KOPT-K1 (cell line): Measurements from ENCODE around the gene THBS1.

Experiments
- H3K27ac ChIP-seq: fragments of 200-600 bp; sonication (generic); 2 replicates; pipeline ENCODE4 v1.5.1; 2016; ENCODE audit warnings: antibody characterized with exemption, mild to moderate bottlenecking, low read depth, low read length; ENCODE audit not compliant: poor library complexity, severe bottlenecking
- H3K36me3 ChIP-seq: fragments of 200-600 bp; sonication (generic); 2 replicates; pipeline ENCODE4 v1.5.1; 2017; ENCODE audit warnings: antibody characterized with exemption, mild to moderate bottlenecking, low read length, moderate library complexity; ENCODE audit not compliant: insufficient read depth
- H3K9me3 ChIP-seq: fragments of 200-600 bp; sonication (generic); 2 replicates; pipeline ENCODE4 v1.5.1; 2017; ENCODE audit warnings: antibody characterized with exemption, low read length, mild to moderate bottlenecking; ENCODE audit not compliant: insufficient read depth, poor library complexity, severe bottlenecking

The THBS1 gene

DNA sequence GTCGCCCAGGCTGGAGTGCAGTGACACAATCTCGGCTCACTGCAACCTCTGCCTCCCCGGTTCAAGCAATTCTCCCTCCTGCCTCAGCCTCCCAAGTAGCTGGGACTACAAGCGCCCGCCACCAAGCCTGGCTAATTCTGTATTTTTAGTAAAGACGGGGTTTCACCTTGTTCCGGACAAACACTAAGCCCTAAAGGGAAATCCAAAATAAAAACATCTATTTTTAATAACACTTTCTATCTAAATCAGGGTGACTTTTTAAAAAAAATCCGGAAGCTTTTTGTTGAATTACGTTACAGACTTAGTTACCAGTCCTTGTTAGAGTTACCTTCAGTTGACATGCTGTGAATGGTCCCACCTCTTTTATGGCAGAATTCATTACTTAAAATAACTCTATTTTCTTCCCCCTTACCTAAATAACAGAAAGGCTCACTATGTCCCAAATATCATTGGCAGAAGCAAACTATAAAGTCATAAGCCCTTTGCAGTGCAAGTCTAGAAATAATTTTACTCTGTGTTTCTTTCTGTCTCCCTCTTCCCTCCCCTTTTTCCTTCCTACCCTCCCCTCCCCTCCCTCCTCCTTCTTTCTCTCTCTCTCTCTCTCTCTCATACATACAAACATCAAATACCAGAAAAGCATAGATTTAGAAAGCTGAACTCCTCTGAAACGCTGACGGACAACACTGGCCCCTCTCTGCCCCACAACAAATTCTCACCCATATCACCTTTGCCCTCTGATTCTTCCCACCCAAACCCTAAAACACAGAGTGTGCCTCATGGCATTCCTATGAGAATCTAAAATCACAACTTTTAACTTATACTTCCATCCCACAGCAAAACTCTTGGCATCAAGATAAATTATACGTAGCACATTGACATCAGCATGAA lies 18.3 kb downstream of the THBS1 start:
- Histone ChIP-seq H3K9me3 (no peaks in the 10 kb centered on the region), H3K27ac (no peak overlapping the region), H3K36me3 (no peaks in the 10 kb centered on the region)

DNA sequence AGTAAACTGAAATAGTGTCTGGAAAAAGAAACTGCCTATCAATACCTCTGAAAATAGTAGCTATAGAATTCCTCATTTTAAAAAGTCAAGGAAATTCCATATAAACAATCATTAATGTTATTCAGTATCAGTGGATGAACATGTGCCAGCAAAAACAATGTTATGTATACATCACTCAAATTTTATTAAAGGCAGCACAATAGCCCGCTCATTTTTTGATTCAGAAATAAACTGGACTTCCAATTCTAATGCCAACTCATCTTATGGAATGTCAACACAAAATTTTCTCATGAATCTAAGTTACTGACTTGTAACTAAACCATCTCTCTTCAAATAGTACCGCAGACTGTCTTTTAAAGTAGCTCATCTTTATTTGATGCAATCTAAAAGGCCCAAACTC lies 19.0 kb downstream of the THBS1 start:
- H3K9me3 ChIP-seq: no peaks in the 10 kb centered on the region
- no peaks in the 10 kb centered on the region for H3K36me3 ChIP-seq
- H3K27ac ChIP-seq: no peak overlapping the region

DNA sequence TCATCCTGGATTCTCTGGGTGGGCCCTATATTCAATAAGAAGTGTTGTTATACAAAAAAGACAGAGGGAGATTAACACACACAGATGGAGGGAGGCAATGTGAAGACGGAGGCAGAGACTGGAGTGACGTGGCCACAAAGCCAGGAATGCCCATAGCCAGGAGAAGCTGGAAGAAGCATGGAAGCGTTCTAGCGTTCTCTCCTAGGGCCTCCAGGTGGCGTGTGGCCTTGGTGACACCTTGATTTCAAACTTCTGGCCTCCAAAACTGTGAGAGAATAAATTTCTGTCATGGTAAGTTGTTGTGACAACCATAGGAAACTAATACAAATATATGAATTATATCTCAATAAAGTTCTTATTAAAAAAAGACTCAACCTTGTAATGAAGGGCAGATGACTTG lies 21.3 kb downstream of the THBS1 start:
- H3K27ac ChIP-seq: no peak overlapping the region
- no peaks in the 10 kb centered on the region for H3K36me3 ChIP-seq
- H3K9me3 ChIP-seq: no peaks in the 10 kb centered on the region

DNA sequence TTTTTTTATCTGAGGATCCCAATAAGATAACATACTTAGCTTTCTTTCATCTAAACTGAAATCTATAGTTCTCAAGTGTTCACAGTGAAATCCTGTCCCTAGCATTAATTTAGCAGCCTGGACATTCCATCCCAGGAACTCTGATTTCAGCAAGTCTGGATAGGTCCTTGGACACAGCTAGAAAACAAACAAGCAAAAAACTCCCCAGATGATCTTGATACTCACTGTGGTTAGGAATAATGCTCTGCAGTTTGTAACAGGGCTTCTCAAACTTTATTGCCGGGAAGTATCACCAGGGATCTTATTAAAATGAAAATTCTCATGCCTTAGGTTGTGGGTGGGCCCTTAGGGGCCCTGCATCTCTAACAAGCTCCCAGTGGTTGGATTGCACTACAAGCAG lies 24.3 kb downstream of the THBS1 start:
- peaks cover 7% of the 10 kb centered on the region for H3K9me3 ChIP-seq
- H3K36me3 ChIP-seq: no peaks in the 10 kb centered on the region
- no peak overlapping the region for H3K27ac ChIP-seq

DNA sequence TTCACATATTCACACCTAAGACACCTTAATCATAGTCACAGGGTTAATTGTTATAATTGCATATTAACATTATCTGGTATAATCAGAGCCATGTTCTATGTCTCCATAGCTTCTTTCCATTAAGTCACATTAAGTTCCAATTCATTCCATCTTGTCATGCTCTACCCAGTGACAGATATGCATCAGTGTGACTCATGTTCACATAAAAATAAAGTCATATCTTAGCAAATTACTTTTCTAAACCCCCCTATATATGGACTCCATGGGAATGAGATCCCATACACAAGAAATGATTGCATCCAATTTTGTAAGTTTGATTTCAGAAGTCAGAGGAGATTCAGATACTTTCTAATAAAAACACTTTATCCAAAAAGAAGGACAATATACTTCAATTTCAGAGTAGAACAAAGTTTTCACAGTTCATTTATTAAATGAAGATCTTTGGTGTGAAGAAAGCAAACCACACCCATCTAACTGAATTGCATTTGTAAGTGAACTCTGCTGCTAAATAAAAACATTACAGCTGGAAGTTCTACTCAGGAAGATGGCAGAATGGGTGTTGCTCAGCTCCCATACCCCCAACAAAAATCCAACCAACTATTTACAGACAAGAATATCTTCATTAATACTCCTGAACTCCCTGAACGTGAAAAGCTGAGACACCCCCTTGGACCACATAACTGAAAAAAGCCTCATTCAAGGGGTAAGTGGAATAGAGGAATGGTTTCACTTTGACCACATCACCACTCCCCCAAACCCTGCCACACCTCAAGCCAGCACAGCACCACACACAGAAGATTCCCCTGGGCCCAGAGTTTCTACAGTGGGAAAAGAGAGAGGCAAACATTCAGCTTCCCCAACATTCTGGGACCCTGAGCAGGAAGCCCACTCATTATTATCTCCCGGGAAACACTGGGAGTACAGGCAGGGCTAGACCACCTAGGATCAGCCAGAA lies 27.6 kb downstream of the THBS1 start:
- Histone ChIP-seq H3K36me3 (no peaks in the 10 kb centered on the region), H3K9me3 (peaks cover 23% of the 10 kb centered on the region), H3K27ac (no peak overlapping the region)

DNA sequence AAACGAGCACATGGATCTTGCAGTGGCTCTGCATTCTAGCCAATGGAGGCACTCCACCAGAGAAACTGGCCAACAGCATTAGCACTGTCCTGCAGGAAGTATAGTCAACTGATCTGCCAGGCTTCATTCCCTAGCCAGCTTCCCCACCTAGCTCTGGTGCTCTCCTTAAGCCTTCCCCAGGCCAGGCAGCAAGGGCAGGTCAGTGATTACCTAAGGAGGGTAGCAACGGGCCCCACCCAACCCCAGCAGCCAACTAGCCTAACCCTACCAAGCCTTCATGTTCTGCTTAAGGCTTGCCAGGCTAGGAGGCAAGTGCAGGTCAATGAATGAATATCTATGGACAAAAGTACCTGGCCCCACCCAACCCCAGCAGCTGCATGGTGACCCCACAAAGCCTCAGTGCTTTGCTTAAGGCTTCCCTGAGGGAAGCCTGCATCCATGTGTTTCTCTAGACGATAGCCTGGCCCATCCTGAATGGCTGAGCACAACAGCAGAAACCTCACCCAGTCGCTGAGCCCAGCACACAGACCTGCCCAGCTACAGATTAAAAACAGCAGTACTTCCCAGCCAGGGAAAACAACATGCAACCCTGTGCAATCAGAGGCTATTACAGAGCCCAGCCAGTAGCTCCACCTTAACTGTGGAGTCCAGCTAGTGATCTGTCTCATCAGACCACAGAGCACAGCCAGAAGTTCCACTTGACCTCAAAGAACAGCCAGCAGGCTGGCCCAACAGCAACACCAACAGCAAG lies 28.5 kb downstream of the THBS1 start:
- Histone ChIP-seq H3K36me3 (no peaks in the 10 kb centered on the region), H3K9me3 (peaks cover 29% of the 10 kb centered on the region)

DNA sequence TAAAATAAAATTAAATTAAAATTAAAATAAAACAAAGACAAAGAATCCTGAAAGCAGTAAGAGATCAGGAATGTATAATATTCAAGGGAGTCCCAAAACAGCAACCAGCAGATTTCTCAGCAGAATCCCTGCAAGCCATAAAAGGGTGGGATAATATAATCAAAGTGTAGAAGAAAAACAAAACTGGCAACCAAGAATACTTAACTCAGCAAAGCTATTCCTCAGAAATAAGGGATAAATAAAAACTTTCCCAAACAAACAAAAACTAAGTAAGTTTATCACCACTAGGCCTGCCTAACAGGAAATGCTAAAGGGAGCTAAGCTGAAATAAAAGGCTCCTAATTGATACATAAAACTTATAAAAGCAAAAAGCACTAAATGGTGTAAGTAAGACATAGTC lies 29.8 kb downstream of the THBS1 start:
- Histone ChIP-seq H3K36me3 (no peaks in the 10 kb centered on the region), H3K9me3 (peaks cover 29% of the 10 kb centered on the region)

More for the DNA sequence above, 28.5 kb downstream of the THBS1 start:
- no peak overlapping the region for H3K27ac ChIP-seq

DNA sequence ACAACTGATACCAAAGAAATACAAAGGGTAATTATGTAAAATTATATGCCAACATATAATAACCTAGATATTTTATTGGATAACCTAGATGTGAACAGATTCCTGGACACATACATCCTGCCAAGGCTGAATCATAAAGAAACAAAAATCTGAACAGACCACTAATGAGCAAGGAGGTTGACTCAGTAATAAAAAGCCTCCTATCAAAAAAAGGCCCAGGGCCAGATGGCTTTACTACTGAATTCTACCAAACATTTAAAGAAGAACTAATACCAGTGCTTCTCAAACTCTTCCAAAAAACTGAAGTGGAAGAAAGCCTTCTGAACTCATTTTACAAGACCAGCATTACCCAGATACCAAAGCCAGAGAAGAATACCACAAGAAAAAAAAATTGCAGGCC lies 32.4 kb downstream of the THBS1 start:
- Histone ChIP-seq H3K36me3 (no peaks in the 10 kb centered on the region), H3K27ac (no peak overlapping the region), H3K9me3 (peaks cover 29% of the 10 kb centered on the region)

More for the DNA sequence above, 29.8 kb downstream of the THBS1 start:
- no peak overlapping the region for H3K27ac ChIP-seq

DNA sequence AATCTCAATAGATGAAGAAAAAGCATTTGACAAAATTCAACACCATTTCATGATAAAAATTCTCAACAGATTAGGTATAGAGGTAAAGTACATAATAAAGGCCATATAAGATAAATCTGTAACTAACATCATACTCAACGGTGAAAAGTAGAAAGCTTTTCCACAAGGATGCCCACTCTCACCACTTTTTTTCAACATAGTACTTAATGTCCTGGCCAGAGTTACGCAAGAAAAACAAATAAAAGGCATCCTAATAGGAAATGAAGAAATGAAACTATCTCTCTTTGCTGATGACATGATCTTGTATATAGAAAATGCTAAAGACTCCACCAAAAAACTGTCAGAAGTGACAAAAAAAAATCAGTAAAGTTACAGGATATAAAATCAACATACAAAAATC lies 33.0 kb downstream of the THBS1 start:
- H3K9me3 ChIP-seq: peaks cover 29% of the 10 kb centered on the region
- H3K27ac ChIP-seq: no peak overlapping the region
- H3K36me3 ChIP-seq: no peaks in the 10 kb centered on the region

DNA sequence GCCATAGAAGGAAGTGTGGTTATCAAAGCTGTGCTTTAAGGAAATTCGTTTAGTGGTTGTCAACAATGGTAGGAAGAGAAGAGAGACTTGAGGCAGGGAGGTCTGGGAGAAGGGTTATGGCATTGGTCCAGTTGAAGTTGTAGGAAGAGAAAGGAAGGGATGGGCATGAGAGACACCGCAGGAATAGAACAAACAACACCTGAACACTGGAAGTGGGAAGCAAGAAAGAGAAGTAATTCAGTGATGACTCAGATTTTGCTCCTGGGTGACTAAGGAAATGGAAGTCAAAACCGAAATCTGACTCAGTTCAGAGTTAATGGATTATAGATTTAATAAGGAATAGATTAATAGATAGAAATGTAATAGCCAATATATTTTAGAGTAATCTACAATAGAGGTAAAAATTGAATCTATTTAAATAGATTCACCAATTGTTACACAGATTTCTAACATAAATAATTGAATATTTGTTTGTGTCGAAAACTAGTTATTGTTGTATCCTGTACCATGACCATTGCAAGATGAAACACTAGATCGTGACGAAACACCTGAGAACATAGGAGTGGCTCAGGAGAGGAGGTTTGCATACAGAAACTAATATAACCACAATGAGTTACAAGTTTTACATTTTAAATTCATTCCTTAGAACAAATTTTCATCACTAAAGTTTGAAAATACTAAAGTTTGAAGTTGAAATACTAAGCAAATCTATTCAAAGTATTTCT lies 36.0 kb downstream of the THBS1 start:
- H3K9me3 ChIP-seq: peaks cover 8% of the 10 kb centered on the region
- no peaks in the 10 kb centered on the region for H3K36me3 ChIP-seq
- no peak overlapping the region for H3K27ac ChIP-seq

DNA sequence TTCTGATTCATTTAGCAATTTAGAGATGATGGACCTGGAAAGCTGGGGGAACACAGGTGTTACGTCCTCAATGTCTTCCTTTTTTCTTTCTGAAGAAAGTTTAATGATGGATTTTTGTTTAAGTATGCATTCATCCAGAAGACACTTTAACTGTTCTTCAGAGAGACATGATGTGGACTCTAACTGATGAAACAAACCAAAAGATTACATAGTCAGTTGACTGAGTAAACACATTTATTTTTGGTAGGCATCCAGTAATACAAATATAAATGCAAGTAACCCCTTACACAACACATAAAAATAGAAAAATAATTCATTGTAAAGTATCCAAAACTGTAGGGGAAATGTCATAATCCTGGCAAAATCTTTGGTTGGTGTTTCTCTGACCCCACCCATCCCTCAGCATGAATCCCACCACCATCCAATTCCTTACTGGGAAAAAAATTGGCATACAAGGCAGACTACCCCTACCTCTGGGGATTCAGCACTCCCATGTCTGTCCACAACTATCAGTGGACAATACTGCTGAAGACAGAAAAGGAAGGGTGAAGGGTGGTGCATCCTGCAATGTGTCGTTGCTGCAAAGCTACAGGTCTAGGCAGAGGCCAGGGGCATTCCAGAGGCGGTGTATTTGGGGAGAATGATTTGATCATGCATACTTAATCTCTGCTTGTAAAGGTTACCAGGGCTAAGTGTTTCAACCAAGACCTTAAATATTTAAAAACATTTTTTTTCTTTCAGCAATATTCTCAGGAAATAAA lies 37.4 kb downstream of the THBS1 start:
- no peaks in the 10 kb centered on the region for H3K36me3 ChIP-seq
- H3K27ac ChIP-seq: no peak overlapping the region
- peaks cover 8% of the 10 kb centered on the region for H3K9me3 ChIP-seq

DNA sequence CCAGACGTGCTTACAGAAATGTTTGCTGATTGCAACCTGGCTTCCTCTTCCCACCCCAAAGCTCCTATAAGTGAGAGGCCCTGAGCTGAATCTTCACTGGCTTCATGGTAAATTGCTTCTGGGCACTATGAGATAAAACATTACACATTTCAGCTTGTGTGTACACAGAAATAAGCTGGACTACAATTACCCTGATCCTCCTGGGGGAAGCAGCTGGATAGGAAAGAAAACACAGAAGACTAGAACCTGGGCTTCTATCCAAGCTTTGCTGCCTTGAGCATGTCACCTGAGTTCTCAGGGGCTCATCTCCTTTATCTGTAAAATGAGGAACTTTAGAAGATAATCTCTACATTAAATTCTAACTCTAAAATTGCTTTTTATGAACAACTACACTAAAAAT lies 40.3 kb downstream of the THBS1 start:
- peaks cover 3% of the 10 kb centered on the region for H3K9me3 ChIP-seq
- H3K36me3 ChIP-seq: no peaks in the 10 kb centered on the region
- no peak overlapping the region for H3K27ac ChIP-seq

DNA sequence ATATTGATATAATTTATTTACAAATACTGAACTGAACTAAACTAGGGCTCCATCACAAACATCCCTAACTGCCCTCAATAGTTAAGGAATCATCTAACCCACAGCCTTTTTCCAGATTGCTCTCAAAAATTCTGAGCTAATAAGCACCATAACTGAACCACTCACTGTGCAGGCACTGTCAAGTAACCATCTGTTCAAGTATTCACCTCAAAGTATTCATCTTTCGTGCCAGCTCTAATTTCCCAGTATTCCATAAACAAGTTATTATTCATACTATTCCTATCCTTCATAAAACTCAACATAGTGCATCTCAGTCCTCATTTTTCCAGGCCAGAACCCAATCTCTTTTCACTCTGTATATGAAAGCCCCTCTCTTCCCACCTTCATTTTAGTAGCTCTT lies 41.1 kb downstream of the THBS1 start:
- Histone ChIP-seq H3K36me3 (no peaks in the 10 kb centered on the region), H3K27ac (no peak overlapping the region), H3K9me3 (peaks cover 5% of the 10 kb centered on the region)
